GM18861 (cell line): ENCODE data around the gene S100A9.
"Not testable (repeated sequence)": the region's sequence is repeated elsewhere in the genome, so short reads cannot be mapped to it uniquely, and the experiment has no call there.

Experiments used
- ATAC-seq: cut with Tn5 transposase; IDR thresholded peaks from one replicate; pipeline ENCODE4 v1.9.1; 2021; ENCODE audit not compliant: unreplicated experiment

The S100A9 gene

GRCh38 chr1:153343811-153344717, 13.6 kb upstream of the S100A9 start:
- ATAC-seq = no peak

GRCh38 chr1:153344718-153345025, 13.0 kb upstream of the S100A9 start:
- no peak for ATAC-seq

- no peak for ATAC-seq
Observed at GRCh38 chr1:153345187-153346076, 12.2 kb upstream of the S100A9 start.

GRCh38 chr1:153346077-153346723, 11.5 kb upstream of the S100A9 start:
- no peak for ATAC-seq

GRCh38 chr1:153347049-153347448, 10.6 kb upstream of the S100A9 start:
- not testable (repeated sequence) for ATAC-seq

GRCh38 chr1:153347856-153348255, 9.8 kb upstream of the S100A9 start:
- no peak for ATAC-seq

GRCh38 chr1:153348511-153349362, 8.9 kb upstream of the S100A9 start, which contains the start of gene PGLYRP4:
Gene PGLYRP4, minus strand, starts transcription at chr1:153348841. Its CDS starts 909 bp downstream, at chr1:153347932.
- no peak for ATAC-seq

GRCh38 chr1:153349363-153350320, 8.0 kb upstream of the S100A9 start:
- no peak for ATAC-seq

- ATAC-seq = no peak
Observed at GRCh38 chr1:153350321-153350957, 7.2 kb upstream of the S100A9 start.

GRCh38 chr1:153352523-153352922, 5.1 kb upstream of the S100A9 start:
- peak; percentile 42 for ATAC-seq

GRCh38 chr1:153353226-153353947, 4.3 kb upstream of the S100A9 start:
- ATAC-seq = no peak

- ATAC-seq = no peak
Observed at GRCh38 chr1:153354515-153355193, 3.0 kb upstream of the S100A9 start.

GRCh38 chr1:153355445-153356071, 2.1 kb upstream of the S100A9 start:
- ATAC-seq = no peak

GRCh38 chr1:153356392-153357075, 1.1 kb upstream of the S100A9 start:
- no peak for ATAC-seq

GRCh38 chr1:153357076-153357852, 390 bp upstream of the S100A9 start:
- ATAC-seq = no peak

GRCh38 chr1:153358691-153358975, 979 bp downstream of the S100A9 start:
- ATAC-seq = no peak
